NCI-H82 treated with DMSO at 0.1 percent for 48 hours (cell line): ENCODE data around the gene CLNK.

Experiments used
- DNase-seq: peaks from one replicate; lab custom pipeline; 2025; ENCODE audit not compliant: unreplicated experiment; lab: John Stamatoyannopoulos, UW

CLNK gene

GRCh38 chr4:10664408-10664807 lies 20.2 kb downstream of the CLNK start:
- no peak for DNase-seq

GRCh38 chr4:10662937-10663336 lies 21.6 kb downstream of the CLNK start:
- no peak for DNase-seq

- DNase-seq, result no peak
Measured at GRCh38 chr4:10661047-10661446, 23.5 kb downstream of the CLNK start.

GRCh38 chr4:10659251-10659650 lies 25.3 kb downstream of the CLNK start:
- no peak for DNase-seq

GRCh38 chr4:10656988-10657387 lies 27.6 kb downstream of the CLNK start:
- no peak for DNase-seq

- no peak for DNase-seq
Measured at GRCh38 chr4:10656420-10656819, 28.1 kb downstream of the CLNK start.

- no peak for DNase-seq
Measured at GRCh38 chr4:10655968-10656367, 28.6 kb downstream of the CLNK start.

- no peak for DNase-seq
Measured at GRCh38 chr4:10648479-10648878, 36.1 kb downstream of the CLNK start.

GRCh38 chr4:10647846-10648245 lies 36.7 kb downstream of the CLNK start:
- no peak for DNase-seq

- DNase-seq, result no peak
Measured at GRCh38 chr4:10643600-10644425, 40.8 kb downstream of the CLNK start.

- no peak for DNase-seq
Measured at GRCh38 chr4:10640561-10641201, 43.9 kb downstream of the CLNK start.

GRCh38 chr4:10639664-10640063 lies 44.9 kb downstream of the CLNK start:
- DNase-seq, result no peak

GRCh38 chr4:10639100-10639499 lies 45.5 kb downstream of the CLNK start:
- DNase-seq, result no peak

GRCh38 chr4:10635091-10635490 lies 49.5 kb downstream of the CLNK start:
- DNase-seq, result no peak

GRCh38 chr4:10629394-10629793 lies 55.2 kb downstream of the CLNK start:
- DNase-seq, result no peak

GRCh38 chr4:10625131-10625530 lies 59.4 kb downstream of the CLNK start:
- no peak for DNase-seq

GRCh38 chr4:10623862-10624261 lies 60.7 kb downstream of the CLNK start:
- no peak for DNase-seq

GRCh38 chr4:10623241-10623640 lies 61.3 kb downstream of the CLNK start:
- DNase-seq, result no peak

- DNase-seq, result no peak
Measured at GRCh38 chr4:10622728-10623127, 61.8 kb downstream of the CLNK start.

- no peak for DNase-seq
Measured at GRCh38 chr4:10620935-10621488, 63.6 kb downstream of the CLNK start.

GRCh38 chr4:10619855-10620254 lies 64.7 kb downstream of the CLNK start:
- no peak for DNase-seq

GRCh38 chr4:10619220-10619619 lies 65.3 kb downstream of the CLNK start:
- no peak for DNase-seq
